ENCODE results near the gene CIC.

GRCh38 chr19:42269478-42270345 is 660 bp downstream of the CIC start:
- TF ChIP-seq CTCF (IDR thresholded peaks at IDR 0.05; ENCODE audit: low read depth, low read length) (no peak), EZH2phosphoT487 (IDR thresholded peaks at IDR 0.05; ENCODE audit: low read depth) (no peak)

All from OCI-LY3 (cell line).